ENCODE measurements around the gene CASP10.

DNA sequence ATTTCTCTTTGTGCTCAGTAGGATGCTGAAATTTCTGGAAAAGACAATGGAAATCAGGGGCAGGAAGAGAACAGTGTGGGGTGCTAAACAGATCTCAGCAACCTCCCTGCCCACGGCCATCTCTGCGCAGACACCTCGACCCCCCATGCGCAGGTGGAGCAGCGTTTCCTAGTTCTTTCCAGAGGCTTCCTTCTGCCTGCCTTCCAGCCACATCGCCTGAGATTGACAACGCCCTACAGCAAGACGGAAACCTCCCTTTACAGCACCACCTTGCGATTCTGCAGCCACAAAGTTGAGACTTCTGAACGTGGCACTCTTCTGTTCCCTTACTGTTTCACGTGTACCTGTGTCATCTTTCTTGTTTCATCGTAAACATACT, 46.0 kb downstream of the CASP10 start:
- TF ChIP-seq, protein P1, sequence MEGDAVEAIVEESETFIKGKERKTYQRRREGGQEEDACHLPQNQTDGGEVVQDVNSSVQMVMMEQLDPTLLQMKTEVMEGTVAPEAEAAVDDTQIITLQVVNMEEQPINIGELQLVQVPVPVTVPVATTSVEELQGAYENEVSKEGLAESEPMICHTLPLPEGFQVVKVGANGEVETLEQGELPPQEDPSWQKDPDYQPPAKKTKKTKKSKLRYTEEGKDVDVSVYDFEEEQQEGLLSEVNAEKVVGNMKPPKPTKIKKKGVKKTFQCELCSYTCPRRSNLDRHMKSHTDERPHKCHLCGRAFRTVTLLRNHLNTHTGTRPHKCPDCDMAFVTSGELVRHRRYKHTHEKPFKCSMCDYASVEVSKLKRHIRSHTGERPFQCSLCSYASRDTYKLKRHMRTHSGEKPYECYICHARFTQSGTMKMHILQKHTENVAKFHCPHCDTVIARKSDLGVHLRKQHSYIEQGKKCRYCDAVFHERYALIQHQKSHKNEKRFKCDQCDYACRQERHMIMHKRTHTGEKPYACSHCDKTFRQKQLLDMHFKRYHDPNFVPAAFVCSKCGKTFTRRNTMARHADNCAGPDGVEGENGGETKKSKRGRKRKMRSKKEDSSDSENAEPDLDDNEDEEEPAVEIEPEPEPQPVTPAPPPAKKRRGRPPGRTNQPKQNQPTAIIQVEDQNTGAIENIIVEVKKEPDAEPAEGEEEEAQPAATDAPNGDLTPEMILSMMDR (IDR thresholded peaks at IDR 0.05), result no peak
- no peak for TF ChIP-seq POLR2A (IDR thresholded peaks at IDR 0.05)

Data from esophagus squamous epithelium (tissue), 4 donors.